DOHH2 (cell line): ENCODE data around the gene DSP.

Experiments used
- EZH2phosphoT487 ChIP-seq: fragments of 200-600 bp; sonication (generic); IDR thresholded peaks from 2 replicates; pipeline ENCODE4 v1.6.1; 2017; ENCODE audit warnings: borderline replicate concordance, mild to moderate bottlenecking, antibody characterized with exemption, low read length, moderate library complexity, mixed read lengths
- TF ChIP-seq, protein P1 (sequence below): fragments of 200-600 bp; sonication (generic); IDR thresholded peaks from one replicate; pipeline ENCODE4 v1.5.1; 2014; ENCODE audit warnings: antibody characterized with exemption, mild to moderate bottlenecking, low read depth, low read length; ENCODE audit not compliant: poor library complexity, severe bottlenecking

- TF ChIP-seq, protein P1, sequence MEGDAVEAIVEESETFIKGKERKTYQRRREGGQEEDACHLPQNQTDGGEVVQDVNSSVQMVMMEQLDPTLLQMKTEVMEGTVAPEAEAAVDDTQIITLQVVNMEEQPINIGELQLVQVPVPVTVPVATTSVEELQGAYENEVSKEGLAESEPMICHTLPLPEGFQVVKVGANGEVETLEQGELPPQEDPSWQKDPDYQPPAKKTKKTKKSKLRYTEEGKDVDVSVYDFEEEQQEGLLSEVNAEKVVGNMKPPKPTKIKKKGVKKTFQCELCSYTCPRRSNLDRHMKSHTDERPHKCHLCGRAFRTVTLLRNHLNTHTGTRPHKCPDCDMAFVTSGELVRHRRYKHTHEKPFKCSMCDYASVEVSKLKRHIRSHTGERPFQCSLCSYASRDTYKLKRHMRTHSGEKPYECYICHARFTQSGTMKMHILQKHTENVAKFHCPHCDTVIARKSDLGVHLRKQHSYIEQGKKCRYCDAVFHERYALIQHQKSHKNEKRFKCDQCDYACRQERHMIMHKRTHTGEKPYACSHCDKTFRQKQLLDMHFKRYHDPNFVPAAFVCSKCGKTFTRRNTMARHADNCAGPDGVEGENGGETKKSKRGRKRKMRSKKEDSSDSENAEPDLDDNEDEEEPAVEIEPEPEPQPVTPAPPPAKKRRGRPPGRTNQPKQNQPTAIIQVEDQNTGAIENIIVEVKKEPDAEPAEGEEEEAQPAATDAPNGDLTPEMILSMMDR, result no peak
- no peak for TF ChIP-seq EZH2phosphoT487
These were observed 47.8 kb downstream of the DSP start for GRCh38 chr6:7589221-7589620.
